WI38 (cell line): ENCODE results near the gene SPSB2.
A peak's percentile ranks its signal among the peaks of the same experiment; 100 is the strongest.

Source experiments
- H3K4me3 ChIP-seq: 2 replicates; pipeline ENCODE4 v1.5.1; 2011; ENCODE audit warnings: low read depth, mild to moderate bottlenecking, control low read depth, low read length
- TF ChIP-seq, protein P1 (sequence below): IDR thresholded peaks from 2 replicates; pipeline ENCODE4 v1.5.1; 2012; ENCODE audit warnings: low read depth, mild to moderate bottlenecking, control low read depth, low read length

Gene SPSB2

DNA sequence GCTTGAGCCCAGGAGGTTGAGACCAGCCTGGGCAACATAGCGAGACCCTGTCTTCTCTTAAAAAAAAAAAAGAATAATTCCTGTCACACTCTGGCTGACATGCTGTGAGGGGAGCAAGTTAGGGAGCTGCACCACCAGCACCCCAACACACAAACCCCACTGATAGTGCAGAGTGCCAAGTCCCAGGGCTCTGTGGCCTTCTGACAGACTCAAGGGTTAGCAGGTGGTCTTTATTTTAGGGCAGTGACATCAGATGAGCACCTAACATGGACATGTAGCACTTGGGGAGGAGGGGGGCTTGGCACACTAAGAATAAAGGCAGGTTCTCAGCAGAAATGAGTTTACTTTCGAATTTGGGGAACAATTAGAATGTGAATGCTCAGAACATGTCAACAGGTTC lies 14.3 kb downstream of the SPSB2 start:
- H3K4me3 ChIP-seq: no peak overlapping the region
- TF ChIP-seq, protein P1, sequence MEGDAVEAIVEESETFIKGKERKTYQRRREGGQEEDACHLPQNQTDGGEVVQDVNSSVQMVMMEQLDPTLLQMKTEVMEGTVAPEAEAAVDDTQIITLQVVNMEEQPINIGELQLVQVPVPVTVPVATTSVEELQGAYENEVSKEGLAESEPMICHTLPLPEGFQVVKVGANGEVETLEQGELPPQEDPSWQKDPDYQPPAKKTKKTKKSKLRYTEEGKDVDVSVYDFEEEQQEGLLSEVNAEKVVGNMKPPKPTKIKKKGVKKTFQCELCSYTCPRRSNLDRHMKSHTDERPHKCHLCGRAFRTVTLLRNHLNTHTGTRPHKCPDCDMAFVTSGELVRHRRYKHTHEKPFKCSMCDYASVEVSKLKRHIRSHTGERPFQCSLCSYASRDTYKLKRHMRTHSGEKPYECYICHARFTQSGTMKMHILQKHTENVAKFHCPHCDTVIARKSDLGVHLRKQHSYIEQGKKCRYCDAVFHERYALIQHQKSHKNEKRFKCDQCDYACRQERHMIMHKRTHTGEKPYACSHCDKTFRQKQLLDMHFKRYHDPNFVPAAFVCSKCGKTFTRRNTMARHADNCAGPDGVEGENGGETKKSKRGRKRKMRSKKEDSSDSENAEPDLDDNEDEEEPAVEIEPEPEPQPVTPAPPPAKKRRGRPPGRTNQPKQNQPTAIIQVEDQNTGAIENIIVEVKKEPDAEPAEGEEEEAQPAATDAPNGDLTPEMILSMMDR: no peak

DNA sequence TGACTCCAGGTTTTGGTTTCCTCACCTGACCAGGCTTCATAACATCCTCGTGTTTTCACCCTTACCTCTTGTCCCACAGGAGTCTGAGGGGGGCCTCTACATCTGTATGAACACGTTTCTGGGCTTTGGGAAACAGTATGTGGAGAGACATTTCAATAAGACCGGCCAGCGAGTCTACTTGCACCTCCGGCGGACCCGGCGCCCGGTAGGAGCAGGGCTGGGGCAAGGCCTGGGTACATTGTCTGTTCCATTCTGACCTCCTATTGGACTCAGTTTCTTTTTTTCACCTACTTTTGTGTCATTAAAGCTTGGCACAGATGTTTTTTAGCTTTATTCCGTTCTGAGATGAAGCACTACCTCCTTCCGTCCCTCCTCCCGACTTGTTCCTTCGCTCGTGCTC lies 17.8 kb downstream of the SPSB2 start:
- H3K4me3 ChIP-seq: no peak overlapping the region
- TF ChIP-seq, protein P1: no peak

DNA sequence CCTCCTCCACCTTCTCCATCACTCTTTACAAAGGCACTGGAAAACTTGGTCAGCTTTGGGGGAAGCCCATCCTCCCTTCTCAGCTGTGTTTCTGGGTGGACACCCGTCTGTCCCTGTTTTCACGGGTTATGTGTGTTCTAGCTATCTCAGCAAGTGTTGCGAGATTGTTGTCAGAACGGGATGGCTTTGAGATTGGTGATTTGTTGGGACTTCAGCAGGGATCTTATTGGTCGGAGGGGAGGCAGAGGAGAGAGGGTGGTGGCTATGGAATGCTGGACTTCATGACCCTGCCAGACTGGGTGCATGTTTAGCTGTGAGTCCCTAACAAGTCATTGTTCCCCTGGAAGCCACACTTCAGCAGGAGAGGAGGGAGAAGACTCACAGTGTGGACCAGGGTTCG lies 19.1 kb downstream of the SPSB2 start:
- TF ChIP-seq, protein P1: no peak
- H3K4me3 ChIP-seq: no peak overlapping the region

DNA sequence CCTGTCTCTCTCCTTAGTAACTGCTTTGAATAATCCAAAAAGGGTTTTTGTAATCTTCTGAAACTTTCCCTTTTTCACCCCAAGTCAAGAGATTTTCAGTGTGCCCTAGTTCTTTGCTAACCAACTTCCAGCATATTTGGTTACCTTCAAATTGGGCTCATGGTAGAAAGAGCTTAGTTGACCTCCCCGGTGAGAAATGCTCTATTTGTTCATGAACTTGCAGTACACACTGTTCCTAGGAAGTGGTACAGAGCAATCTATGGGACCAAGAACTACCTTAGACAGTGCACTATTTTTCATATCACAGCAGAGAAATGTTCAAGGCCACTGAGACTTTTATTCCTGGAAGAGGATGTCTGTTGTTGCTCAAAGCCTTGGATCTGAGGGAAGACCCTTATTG lies 19.5 kb downstream of the SPSB2 start:
- TF ChIP-seq, protein P1: no peak
- peak overlapping the region; percentile 65 for H3K4me3 ChIP-seq

DNA sequence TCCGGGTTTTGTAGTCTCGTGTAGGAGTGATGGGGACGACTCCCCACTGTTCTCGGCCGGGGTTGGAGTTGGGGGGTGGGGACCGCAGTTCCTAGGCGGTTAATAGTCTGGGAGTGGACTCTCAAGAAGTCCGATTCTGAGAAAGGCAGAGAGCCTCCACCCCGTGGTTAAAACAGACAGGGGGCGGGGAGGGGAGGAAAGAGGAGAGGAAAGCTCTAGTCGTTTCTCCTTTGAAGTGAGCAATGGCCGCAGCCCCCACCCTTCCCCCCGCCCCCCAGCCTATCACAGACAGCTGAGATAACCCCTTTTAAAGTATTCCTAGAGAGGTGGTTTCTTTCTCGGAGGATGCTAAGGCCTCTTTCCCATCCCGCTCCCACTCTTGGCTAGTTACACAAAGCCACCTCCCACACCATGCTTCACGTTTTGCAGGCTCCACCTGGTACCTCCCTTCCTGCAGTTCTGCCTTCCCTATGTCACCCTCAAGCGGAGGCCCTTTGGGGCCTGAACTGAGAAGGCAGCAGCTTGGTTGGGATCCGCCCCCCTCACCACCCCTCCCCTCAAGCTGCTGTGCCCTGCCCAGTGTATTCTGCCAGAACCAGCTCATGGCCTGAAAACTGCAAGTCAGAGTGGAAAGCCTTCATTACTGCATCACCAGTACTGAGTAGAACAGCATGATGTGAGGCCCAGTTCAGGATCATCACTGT lies 20.3 kb downstream of the SPSB2 start:
- H3K4me3 ChIP-seq: peak overlapping the region; percentile 65
- TF ChIP-seq, protein P1: no peak

DNA sequence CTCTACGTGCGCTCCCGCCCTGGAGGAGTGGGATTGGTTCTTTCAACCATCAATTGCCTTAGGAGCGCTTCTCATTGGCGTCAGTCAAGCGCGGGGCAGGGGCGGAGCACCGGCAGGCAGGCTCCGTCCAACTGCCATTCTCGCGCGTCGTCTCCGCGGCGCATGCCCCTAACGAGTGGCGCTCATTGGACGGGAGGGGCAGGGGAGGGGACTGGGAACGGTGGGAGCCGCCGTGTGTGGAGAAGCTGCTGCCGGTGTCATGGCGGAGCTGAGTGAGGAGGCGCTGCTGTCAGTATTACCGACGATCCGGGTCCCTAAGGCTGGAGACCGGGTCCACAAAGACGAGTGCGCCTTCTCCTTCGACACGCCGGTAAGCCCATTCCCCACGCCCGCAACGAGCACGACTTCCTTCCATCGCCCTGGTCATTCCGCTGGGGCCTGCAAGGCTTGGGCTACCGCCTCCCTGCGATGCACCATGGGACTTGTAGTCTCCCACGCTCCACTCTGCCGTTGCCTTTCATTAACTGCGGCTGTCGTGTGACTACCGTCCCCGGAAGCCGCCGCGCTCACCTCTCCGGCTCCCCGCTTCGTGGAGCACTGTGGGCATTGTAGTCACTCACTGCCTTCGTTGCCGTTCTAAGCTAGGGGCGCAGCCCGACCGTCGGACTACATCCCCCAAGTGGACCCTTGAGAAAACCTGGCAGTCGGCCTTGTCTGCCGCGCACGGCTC lies 21.0 kb downstream of the SPSB2 start, which contains the start of gene USP5:
USP5 (plus strand) TSS at position 230 of the 730 bp plus-strand sequence; CDS start at position 260, 30 bp downstream.
- H3K4me3 ChIP-seq: peak within 1 kb of the TSS; percentile 65

More for the DNA sequence above, 21.0 kb downstream of the SPSB2 start, which contains the start of gene USP5:
- TF ChIP-seq, protein P1: no peak
